ENCODE data around the gene NHSL2. TPM values are rescaled to one million over a fixed set of nuclear protein-coding genes. Genes with fewer than 3 reads are reported as not detected.

The NHSL2 gene
- total and polyA plus RNA-seq, 2 experiments from 2014 or later: 4.7 to 9.5 TPM

DNA sequence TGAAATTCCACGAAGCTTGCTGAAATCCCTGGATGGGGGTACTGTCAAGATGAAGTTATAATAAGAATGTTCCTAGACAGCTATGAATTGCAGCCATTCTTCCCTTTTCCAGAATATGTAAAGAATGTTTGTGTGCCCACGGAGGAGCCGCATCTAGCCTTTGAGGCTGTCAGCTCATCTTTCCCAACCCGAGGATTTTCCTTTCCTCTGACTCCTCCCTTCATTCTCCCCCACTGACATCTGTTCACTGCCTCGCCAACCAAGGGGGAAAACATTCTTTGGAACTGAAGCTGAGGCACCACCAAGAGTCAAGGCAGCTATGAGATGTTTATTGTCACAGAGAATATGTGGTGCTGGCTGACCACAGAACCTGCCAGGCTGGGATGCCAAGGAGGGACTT, 8.8 kb downstream of the NHSL2 start (continued):
- TF ChIP-seq, protein P1, sequence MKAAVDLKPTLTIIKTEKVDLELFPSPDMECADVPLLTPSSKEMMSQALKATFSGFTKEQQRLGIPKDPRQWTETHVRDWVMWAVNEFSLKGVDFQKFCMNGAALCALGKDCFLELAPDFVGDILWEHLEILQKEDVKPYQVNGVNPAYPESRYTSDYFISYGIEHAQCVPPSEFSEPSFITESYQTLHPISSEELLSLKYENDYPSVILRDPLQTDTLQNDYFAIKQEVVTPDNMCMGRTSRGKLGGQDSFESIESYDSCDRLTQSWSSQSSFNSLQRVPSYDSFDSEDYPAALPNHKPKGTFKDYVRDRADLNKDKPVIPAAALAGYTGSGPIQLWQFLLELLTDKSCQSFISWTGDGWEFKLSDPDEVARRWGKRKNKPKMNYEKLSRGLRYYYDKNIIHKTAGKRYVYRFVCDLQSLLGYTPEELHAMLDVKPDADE (IDR thresholded peaks at IDR 0.05): no peak
- no peak for TF ChIP-seq ZNF114 (CRISPR knock-in tag; IDR thresholded peaks at IDR 0.05)
- TF ChIP-seq NANOG (IDR thresholded peaks at IDR 0.05; ENCODE audit: borderline replicate concordance): no peak
- TF ChIP-seq POLR2AphosphoS5 (IDR thresholded peaks at IDR 0.05; ENCODE audit: low read depth): no peak
- TF ChIP-seq ZNF331 (CRISPR knock-in tag; IDR thresholded peaks at IDR 0.05; ENCODE audit: low read depth): no peak

DNA sequence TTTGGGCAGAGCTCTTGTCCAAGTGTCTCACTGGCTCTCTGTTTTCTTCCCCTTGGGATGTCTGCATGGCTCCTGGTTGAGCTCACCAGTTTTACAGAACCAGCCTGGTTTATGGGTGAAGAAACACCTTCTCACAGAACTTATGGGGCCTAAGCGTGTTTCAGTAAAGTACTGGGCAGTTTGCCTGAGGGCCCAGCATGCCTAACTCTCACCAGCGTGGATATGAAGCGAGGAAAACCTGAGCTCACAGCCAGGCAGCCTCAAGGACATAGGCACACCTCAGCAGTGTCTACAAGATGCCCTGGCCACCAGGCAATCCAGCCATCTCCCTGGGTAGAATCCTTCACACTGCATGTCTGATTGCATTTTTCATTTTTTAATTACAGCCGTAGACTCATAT, 9.2 kb downstream of the NHSL2 start:
- Histone ChIP-seq H3K4me1 (ENCODE audit: insufficient read depth) (peaks cover 43% of the 10 kb centered on the region), H3F3A (replicated peaks; ENCODE audit: low read depth) (no peaks in the 10 kb centered on the region), H3K79me2 (replicated peaks; ENCODE audit: insufficient read depth) (peaks cover 46% of the 10 kb centered on the region), H3K27ac (ENCODE audit: low read depth) (no peak overlapping the region), H3K27me3 (ENCODE audit: insufficient read depth) (no peaks in the 10 kb centered on the region), H2AFZ (no peak overlapping the region), H3K4me3 (no peak overlapping the region), H3K36me3 (ENCODE audit: insufficient read depth) (no peaks in the 10 kb centered on the region), H3K4me2 (no peak overlapping the region; the same call in 1 of the 2 replicates), H3K9me2 (ENCODE audit: insufficient read depth) (no peaks in the 10 kb centered on the region), H4K20me1 (replicated peaks; ENCODE audit: insufficient read depth) (no peaks in the 10 kb centered on the region)
- DNase-seq (ENCODE audit: low spot score): no peak
- H3K27me3 Mint-ChIP-seq (ENCODE audit: insufficient read depth, low read depth, poor library complexity): no peaks in the 10 kb centered on the region
- H3K27ac Mint-ChIP-seq: no peak overlapping the region
- no peak overlapping the region for H3K4me3 Mint-ChIP-seq
- H3K36me3 Mint-ChIP-seq (ENCODE audit: low read depth): no peaks in the 10 kb centered on the region; the same call in 2 of the 3 replicates
- peaks cover 65% of the 10 kb centered on the region for H3K4me1 Mint-ChIP-seq
- H3K9me3 Mint-ChIP-seq: no peaks in the 10 kb centered on the region
- no peak for ATAC-seq
- TF ChIP-seq EZH2phosphoT487 (IDR thresholded peaks at IDR 0.05; ENCODE audit: unreplicated experiment): no peak
- no peak for TF ChIP-seq EZH2 (IDR thresholded peaks at IDR 0.05; ENCODE audit: low read depth, unreplicated experiment)
- TF ChIP-seq, protein P2, sequence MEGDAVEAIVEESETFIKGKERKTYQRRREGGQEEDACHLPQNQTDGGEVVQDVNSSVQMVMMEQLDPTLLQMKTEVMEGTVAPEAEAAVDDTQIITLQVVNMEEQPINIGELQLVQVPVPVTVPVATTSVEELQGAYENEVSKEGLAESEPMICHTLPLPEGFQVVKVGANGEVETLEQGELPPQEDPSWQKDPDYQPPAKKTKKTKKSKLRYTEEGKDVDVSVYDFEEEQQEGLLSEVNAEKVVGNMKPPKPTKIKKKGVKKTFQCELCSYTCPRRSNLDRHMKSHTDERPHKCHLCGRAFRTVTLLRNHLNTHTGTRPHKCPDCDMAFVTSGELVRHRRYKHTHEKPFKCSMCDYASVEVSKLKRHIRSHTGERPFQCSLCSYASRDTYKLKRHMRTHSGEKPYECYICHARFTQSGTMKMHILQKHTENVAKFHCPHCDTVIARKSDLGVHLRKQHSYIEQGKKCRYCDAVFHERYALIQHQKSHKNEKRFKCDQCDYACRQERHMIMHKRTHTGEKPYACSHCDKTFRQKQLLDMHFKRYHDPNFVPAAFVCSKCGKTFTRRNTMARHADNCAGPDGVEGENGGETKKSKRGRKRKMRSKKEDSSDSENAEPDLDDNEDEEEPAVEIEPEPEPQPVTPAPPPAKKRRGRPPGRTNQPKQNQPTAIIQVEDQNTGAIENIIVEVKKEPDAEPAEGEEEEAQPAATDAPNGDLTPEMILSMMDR (conservative IDR thresholded peaks at IDR 0.05; ENCODE audit: low read depth in 2 of 2): no peak
- no peak for TF ChIP-seq CREB1 (CRISPR knock-in tag; IDR thresholded peaks at IDR 0.05; ENCODE audit: low read depth)
- no peak for TF ChIP-seq STAT1 (IDR thresholded peaks at IDR 0.05; ENCODE audit: unreplicated experiment)
- TF ChIP-seq ZNF331 (CRISPR knock-in tag; IDR thresholded peaks at IDR 0.05; ENCODE audit: low read depth): no peak
- TF ChIP-seq NANOG (IDR thresholded peaks at IDR 0.05; ENCODE audit: borderline replicate concordance): no peak
- TF ChIP-seq POLR2AphosphoS5 (IDR thresholded peaks at IDR 0.05; ENCODE audit: low read depth): no peak
- TF ChIP-seq, protein P3, sequence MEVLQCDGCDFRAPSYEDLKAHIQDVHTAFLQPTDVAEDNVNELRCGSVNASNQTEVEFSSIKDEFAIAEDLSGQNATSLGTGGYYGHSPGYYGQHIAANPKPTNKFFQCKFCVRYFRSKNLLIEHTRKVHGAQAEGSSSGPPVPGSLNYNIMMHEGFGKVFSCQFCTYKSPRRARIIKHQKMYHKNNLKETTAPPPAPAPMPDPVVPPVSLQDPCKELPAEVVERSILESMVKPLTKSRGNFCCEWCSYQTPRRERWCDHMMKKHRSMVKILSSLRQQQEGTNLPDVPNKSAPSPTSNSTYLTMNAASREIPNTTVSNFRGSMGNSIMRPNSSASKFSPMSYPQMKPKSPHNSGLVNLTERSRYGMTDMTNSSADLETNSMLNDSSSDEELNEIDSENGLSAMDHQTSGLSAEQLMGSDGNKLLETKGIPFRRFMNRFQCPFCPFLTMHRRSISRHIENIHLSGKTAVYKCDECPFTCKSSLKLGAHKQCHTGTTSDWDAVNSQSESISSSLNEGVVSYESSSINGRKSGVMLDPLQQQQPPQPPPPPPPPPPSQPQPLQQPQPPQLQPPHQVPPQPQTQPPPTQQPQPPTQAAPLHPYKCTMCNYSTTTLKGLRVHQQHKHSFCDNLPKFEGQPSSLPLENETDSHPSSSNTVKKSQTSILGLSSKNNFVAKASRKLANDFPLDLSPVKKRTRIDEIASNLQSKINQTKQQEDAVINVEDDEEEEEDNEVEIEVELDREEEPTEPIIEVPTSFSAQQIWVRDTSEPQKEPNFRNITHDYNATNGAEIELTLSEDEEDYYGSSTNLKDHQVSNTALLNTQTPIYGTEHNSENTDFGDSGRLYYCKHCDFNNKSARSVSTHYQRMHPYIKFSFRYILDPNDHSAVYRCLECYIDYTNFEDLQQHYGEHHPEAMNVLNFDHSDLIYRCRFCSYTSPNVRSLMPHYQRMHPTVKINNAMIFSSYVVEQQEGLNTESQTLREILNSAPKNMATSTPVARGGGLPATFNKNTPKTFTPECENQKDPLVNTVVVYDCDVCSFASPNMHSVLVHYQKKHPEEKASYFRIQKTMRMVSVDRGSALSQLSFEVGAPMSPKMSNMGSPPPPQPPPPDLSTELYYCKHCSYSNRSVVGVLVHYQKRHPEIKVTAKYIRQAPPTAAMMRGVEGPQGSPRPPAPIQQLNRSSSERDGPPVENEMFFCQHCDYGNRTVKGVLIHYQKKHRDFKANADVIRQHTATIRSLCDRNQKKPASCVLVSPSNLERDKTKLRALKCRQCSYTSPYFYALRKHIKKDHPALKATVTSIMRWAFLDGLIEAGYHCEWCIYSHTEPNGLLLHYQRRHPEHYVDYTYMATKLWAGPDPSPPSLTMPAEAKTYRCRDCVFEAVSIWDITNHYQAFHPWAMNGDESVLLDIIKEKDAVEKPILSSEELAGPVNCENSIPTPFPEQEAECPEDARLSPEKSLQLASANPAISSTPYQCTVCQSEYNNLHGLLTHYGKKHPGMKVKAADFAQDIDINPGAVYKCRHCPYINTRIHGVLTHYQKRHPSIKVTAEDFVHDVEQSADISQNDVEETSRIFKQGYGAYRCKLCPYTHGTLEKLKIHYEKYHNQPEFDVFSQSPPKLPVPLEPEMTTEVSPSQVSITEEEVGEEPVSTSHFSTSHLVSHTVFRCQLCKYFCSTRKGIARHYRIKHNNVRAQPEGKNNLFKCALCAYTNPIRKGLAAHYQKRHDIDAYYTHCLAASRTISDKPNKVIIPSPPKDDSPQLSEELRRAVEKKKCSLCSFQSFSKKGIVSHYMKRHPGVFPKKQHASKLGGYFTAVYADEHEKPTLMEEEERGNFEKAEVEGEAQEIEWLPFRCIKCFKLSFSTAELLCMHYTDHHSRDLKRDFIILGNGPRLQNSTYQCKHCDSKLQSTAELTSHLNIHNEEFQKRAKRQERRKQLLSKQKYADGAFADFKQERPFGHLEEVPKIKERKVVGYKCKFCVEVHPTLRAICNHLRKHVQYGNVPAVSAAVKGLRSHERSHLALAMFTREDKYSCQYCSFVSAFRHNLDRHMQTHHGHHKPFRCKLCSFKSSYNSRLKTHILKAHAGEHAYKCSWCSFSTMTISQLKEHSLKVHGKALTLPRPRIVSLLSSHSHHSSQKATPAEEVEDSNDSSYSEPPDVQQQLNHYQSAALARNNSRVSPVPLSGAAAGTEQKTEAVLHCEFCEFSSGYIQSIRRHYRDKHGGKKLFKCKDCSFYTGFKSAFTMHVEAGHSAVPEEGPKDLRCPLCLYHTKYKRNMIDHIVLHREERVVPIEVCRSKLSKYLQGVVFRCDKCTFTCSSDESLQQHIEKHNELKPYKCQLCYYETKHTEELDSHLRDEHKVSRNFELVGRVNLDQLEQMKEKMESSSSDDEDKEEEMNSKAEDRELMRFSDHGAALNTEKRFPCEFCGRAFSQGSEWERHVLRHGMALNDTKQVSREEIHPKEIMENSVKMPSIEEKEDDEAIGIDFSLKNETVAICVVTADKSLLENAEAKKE (CRISPR knock-in tag; IDR thresholded peaks at IDR 0.05): no peak
- TF ChIP-seq ZNF114 (CRISPR knock-in tag; IDR thresholded peaks at IDR 0.05): no peak
- TF ChIP-seq, protein P4, sequence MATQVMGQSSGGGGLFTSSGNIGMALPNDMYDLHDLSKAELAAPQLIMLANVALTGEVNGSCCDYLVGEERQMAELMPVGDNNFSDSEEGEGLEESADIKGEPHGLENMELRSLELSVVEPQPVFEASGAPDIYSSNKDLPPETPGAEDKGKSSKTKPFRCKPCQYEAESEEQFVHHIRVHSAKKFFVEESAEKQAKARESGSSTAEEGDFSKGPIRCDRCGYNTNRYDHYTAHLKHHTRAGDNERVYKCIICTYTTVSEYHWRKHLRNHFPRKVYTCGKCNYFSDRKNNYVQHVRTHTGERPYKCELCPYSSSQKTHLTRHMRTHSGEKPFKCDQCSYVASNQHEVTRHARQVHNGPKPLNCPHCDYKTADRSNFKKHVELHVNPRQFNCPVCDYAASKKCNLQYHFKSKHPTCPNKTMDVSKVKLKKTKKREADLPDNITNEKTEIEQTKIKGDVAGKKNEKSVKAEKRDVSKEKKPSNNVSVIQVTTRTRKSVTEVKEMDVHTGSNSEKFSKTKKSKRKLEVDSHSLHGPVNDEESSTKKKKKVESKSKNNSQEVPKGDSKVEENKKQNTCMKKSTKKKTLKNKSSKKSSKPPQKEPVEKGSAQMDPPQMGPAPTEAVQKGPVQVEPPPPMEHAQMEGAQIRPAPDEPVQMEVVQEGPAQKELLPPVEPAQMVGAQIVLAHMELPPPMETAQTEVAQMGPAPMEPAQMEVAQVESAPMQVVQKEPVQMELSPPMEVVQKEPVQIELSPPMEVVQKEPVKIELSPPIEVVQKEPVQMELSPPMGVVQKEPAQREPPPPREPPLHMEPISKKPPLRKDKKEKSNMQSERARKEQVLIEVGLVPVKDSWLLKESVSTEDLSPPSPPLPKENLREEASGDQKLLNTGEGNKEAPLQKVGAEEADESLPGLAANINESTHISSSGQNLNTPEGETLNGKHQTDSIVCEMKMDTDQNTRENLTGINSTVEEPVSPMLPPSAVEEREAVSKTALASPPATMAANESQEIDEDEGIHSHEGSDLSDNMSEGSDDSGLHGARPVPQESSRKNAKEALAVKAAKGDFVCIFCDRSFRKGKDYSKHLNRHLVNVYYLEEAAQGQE (IDR thresholded peaks at IDR 0.05; ENCODE audit: unreplicated experiment): no peak

Measured in GM23338 (cell line).